ENCODE measurements around the gene ATOH8.

The ATOH8 gene

GRCh38 chr2:85754313-85755095, 713 bp downstream of the ATOH8 start:
- H3K4me1 Mint-ChIP-seq = peaks cover 27% of the 10 kb centered on the region
- ATAC-seq (peak; percentile 23), DNase-seq (ENCODE audit: low spot score in 2 of 2) (peak in 1 of 2 donors; percentile 56)
- H3K27ac Mint-ChIP-seq = no peak overlapping the region
- H3K4me3 Mint-ChIP-seq = peak overlapping the region; percentile 81
- H3K9me3 Mint-ChIP-seq = no peaks in the 10 kb centered on the region
- H3K36me3 Mint-ChIP-seq = no peaks in the 10 kb centered on the region

DNA sequence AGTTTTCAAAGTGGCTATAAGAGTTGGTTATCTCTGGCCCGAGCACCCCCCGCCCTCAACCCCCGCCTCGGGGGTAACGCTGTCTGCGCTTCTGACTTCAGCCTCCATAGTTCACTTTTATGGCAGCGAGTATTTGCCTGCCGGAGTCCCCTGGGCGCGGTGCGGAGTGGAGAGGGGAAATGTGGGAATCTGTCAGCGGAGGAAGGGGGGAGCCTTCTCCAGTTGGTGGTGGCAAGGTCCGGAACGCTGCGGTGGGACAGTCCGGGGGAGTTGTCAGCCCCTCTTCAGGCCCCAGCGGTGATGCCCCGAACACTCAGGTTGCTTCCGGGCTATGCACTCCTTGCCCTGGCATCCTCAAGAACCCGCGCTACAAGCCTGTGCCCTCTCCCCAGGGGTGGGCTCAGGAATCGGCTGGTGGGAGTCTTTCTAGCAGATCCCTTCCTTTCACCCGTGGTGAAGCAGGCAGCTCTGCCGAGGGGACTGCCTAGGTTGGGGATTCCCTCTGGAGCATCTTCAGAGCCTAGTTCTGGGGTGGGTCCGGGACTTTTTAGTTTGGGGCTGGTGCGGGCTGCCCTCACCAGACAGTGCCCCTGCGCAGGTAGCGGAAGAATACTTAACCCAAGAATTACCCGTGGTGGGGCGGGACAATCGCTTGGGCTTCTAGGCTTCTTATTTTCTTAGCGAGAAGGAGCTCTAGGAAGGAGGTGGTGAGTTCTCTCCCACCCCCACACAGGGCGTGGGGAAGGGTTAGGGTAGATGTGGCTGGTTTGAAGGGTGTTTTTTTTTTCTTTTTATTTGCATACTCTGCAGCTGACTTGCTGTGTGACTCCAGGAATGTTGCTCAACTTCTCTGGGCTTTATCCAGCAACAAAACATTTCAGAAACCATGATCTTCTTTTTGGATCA, 1.6 kb downstream of the ATOH8 start:
- H3K27ac Mint-ChIP-seq = no peak overlapping the region
- ATAC-seq (peak; percentile 29), DNase-seq (ENCODE audit: low spot score in 2 of 2) (no peak)
- no peaks in the 10 kb centered on the region for H3K9me3 Mint-ChIP-seq
- H3K36me3 Mint-ChIP-seq = no peaks in the 10 kb centered on the region
- peak overlapping the region; percentile 81 for H3K4me3 Mint-ChIP-seq
- peaks cover 27% of the 10 kb centered on the region for H3K4me1 Mint-ChIP-seq

DNA sequence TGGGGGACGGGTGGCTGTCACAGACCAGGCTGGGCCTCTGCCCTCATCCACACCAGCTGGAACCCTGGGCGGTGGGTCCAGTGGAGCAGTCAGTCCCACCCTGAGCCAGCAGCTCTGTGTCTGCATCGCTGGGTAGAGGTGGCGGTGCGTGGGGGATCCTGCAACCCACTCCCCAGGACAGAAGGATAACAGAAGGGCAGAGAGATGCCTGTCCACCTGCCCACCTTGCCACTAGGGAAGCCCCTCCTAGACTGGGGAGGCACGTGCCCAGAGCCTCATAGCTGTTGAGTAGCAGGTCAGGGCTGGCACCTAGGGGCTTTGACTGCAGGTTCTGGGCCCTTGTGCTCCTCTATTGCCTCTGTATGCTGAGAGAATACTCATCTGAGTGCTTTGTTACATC, 2.4 kb downstream of the ATOH8 start:
- Mint-ChIP-seq H3K9me3 (no peaks in the 10 kb centered on the region), H3K4me3 (no peak overlapping the region), H3K27ac (no peak overlapping the region), H3K4me1 (peaks cover 27% of the 10 kb centered on the region), H3K36me3 (no peaks in the 10 kb centered on the region)
- ATAC-seq (no peak), DNase-seq (ENCODE audit: low spot score in 2 of 2) (no peak)

DNA sequence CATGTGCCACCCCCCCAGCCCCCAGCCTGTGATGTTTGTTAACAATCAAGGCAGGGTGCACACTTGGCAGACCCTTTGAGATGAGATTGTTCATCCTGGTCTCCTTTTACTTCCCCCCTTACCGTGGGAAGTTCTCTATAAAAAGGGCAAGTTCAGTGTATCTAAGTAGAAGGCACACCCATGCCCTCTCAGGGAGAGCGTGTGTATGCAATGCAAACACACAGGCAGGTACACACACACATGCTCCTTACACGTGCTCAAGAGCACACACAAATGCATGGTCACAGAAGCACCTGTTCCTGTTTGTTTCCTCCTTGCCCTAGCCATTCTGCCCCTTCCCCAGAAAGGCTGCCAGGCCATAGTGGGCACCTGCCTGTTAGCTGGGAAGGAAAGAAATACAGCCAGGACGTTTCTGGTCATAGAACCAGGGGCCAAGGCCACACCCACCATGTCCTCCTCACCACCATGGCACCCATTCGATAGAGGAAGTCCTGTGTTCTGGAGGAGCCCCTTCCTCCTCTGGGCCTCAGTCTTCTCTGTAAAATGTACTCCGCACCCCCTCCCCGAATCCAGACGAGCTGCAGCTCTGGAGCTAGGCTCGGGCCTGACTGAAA, 3.1 kb downstream of the ATOH8 start:
- DNase-seq (ENCODE audit: low spot score in 2 of 2) = no peak
- H3K36me3 Mint-ChIP-seq = no peaks in the 10 kb centered on the region
- ATAC-seq = no peak
- no peaks in the 10 kb centered on the region for H3K9me3 Mint-ChIP-seq
- no peak overlapping the region for H3K27ac Mint-ChIP-seq
- H3K4me3 Mint-ChIP-seq = no peak overlapping the region
- H3K4me1 Mint-ChIP-seq = peaks cover 27% of the 10 kb centered on the region

- ATAC-seq (no peak), DNase-seq (ENCODE audit: low spot score in 2 of 2) (no peak)
- Mint-ChIP-seq H3K4me1 (peaks cover 27% of the 10 kb centered on the region), H3K4me3 (no peak overlapping the region), H3K27ac (no peak overlapping the region), H3K36me3 (no peaks in the 10 kb centered on the region), H3K9me3 (no peaks in the 10 kb centered on the region)
Observed at GRCh38 chr2:85757860-85758259, 4.1 kb downstream of the ATOH8 start.

GRCh38 chr2:85758361-85759256, 4.8 kb downstream of the ATOH8 start:
- no peak for ATAC-seq

GRCh38 chr2:85759257-85759613, 5.4 kb downstream of the ATOH8 start:
- no peak for DNase-seq (ENCODE audit: low spot score in 2 of 2)
- H3K4me1 Mint-ChIP-seq = peaks cover 20% of the 10 kb centered on the region
- no peak overlapping the region for H3K27ac Mint-ChIP-seq
- no peaks in the 10 kb centered on the region for H3K36me3 Mint-ChIP-seq
- no peak for ATAC-seq
- H3K4me3 Mint-ChIP-seq = no peak overlapping the region
- H3K9me3 Mint-ChIP-seq = no peaks in the 10 kb centered on the region

More at GRCh38 chr2:85758361-85759256, 4.8 kb downstream of the ATOH8 start:
- no peaks in the 10 kb centered on the region for H3K36me3 Mint-ChIP-seq
- H3K4me3 Mint-ChIP-seq = no peak overlapping the region
- no peak overlapping the region for H3K27ac Mint-ChIP-seq
- H3K4me1 Mint-ChIP-seq = peaks cover 20% of the 10 kb centered on the region
- no peak for DNase-seq (ENCODE audit: low spot score in 2 of 2)
- no peaks in the 10 kb centered on the region for H3K9me3 Mint-ChIP-seq

DNA sequence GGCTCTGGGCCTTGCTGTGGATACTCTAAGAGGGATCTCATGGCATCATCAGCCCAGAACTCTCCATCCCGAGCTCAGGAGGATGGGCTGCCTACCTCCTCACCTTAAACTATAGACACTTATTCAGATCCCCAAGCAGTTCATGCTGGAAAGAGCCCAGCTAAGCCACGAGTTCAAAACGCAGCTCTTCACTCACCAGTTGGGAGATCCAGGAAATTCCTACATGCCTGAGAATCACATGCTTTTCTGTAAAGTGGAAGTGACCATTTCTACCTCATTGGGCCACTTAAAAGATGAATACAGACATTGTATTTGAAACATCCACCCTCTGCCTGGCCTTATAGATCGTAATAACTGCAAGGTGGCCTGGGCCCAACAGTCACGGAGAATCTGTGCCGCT, 6.6 kb downstream of the ATOH8 start:
- Mint-ChIP-seq H3K9me3 (no peaks in the 10 kb centered on the region), H3K4me3 (no peak overlapping the region), H3K27ac (no peak overlapping the region), H3K4me1 (peaks cover 18% of the 10 kb centered on the region), H3K36me3 (no peaks in the 10 kb centered on the region)
- DNase-seq (ENCODE audit: low spot score in 2 of 2) (no peak), ATAC-seq (no peak)

DNA sequence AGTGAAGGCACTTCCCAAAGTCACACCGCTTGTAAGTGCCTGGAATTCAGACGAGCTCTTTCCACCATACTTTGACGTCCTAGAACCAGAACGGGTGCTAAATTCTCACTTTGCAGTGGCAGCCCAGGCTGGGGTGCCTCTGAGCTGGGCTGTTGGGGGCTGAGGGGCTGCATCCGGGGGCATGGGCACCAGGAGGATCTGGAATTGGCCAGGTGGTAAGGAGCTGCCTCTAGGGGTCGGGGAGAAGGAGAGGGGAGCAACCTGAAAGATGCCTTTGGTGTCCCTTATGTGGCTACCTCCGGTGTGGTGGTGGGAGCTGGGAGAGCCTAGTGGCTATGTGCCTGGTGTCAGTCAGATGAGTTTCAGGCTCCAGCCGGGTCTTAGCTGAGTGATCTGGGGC, 7.1 kb downstream of the ATOH8 start:
- ATAC-seq (no peak), DNase-seq (ENCODE audit: low spot score in 2 of 2) (no peak)
- no peak overlapping the region for H3K4me3 Mint-ChIP-seq
- H3K9me3 Mint-ChIP-seq = no peaks in the 10 kb centered on the region
- H3K36me3 Mint-ChIP-seq = no peaks in the 10 kb centered on the region
- H3K27ac Mint-ChIP-seq = no peak overlapping the region
- H3K4me1 Mint-ChIP-seq = peaks cover 19% of the 10 kb centered on the region

- DNase-seq (ENCODE audit: low spot score in 2 of 2) (no peak), ATAC-seq (no peak)
- no peaks in the 10 kb centered on the region for H3K9me3 Mint-ChIP-seq
- peaks cover 21% of the 10 kb centered on the region for H3K4me1 Mint-ChIP-seq
- H3K4me3 Mint-ChIP-seq = no peak overlapping the region
- H3K36me3 Mint-ChIP-seq = no peaks in the 10 kb centered on the region
- no peak overlapping the region for H3K27ac Mint-ChIP-seq
Observed at GRCh38 chr2:85761512-85761944, 7.7 kb downstream of the ATOH8 start.

- Mint-ChIP-seq H3K27ac (no peak overlapping the region), H3K4me3 (no peak overlapping the region), H3K4me1 (peaks cover 22% of the 10 kb centered on the region), H3K36me3 (no peaks in the 10 kb centered on the region), H3K9me3 (no peaks in the 10 kb centered on the region)
- ATAC-seq (no peak), DNase-seq (ENCODE audit: low spot score in 2 of 2) (no peak)
Observed at GRCh38 chr2:85761946-85762345, 8.2 kb downstream of the ATOH8 start.

GRCh38 chr2:85763132-85763531, 9.3 kb downstream of the ATOH8 start:
- no peak for DNase-seq (ENCODE audit: low spot score in 2 of 2)
- peaks cover 22% of the 10 kb centered on the region for H3K4me1 Mint-ChIP-seq
- no peaks in the 10 kb centered on the region for H3K36me3 Mint-ChIP-seq
- ATAC-seq = no peak
- no peak overlapping the region for H3K4me3 Mint-ChIP-seq
- no peak overlapping the region for H3K27ac Mint-ChIP-seq
- H3K9me3 Mint-ChIP-seq = no peaks in the 10 kb centered on the region

GRCh38 chr2:85763831-85764230, 10.0 kb downstream of the ATOH8 start:
- no peak overlapping the region for H3K27ac Mint-ChIP-seq
- ATAC-seq = no peak
- H3K4me1 Mint-ChIP-seq = peaks cover 22% of the 10 kb centered on the region
- DNase-seq (ENCODE audit: low spot score in 2 of 2) = no peak
- no peak overlapping the region for H3K4me3 Mint-ChIP-seq
- H3K9me3 Mint-ChIP-seq = no peaks in the 10 kb centered on the region
- no peaks in the 10 kb centered on the region for H3K36me3 Mint-ChIP-seq

GRCh38 chr2:85765081-85765731, 11.4 kb downstream of the ATOH8 start:
- no peak for DNase-seq (ENCODE audit: low spot score in 2 of 2)
- H3K27ac Mint-ChIP-seq = peak overlapping the region; percentile 24
- no peak for ATAC-seq
- no peaks in the 10 kb centered on the region for H3K36me3 Mint-ChIP-seq
- peaks cover 22% of the 10 kb centered on the region for H3K4me1 Mint-ChIP-seq
- H3K9me3 Mint-ChIP-seq = no peaks in the 10 kb centered on the region
- H3K4me3 Mint-ChIP-seq = no peak overlapping the region
